GM18499 (cell line): ENCODE data around the gene SPRR2D.
"Not testable (repeated sequence)": the region's sequence is repeated elsewhere in the genome, so short reads cannot be mapped to it uniquely, and the experiment has no call there.

Experiments
- ATAC-seq: cut with Tn5 transposase; IDR thresholded peaks from one replicate; pipeline ENCODE4 v1.9.1; 2021; ENCODE audit warnings: moderate number of reproducible peaks; ENCODE audit not compliant: insufficient read depth, unreplicated experiment

The SPRR2D gene

GRCh38 chr1:153021829-153022228 lies 19.1 kb downstream of the SPRR2D start:
- ATAC-seq: not testable (repeated sequence)

GRCh38 chr1:153011235-153011758 lies 29.6 kb downstream of the SPRR2D start:
- not testable (repeated sequence) for ATAC-seq

GRCh38 chr1:153001382-153001781 lies 39.5 kb downstream of the SPRR2D start, which contains the start of gene SPRR3:
Gene SPRR3 (plus strand): TSS chr1:153001749. CDS start chr1:153003021, 1,272 bp downstream.
- no peak for ATAC-seq

GRCh38 chr1:153000294-153000693 lies 40.6 kb downstream of the SPRR2D start:
- ATAC-seq: no peak

- ATAC-seq: no peak
Observed at GRCh38 chr1:152999818-153000217, 41.1 kb downstream of the SPRR2D start.

- no peak for ATAC-seq
Observed at GRCh38 chr1:152998476-152998875, 42.4 kb downstream of the SPRR2D start.

- ATAC-seq: no peak
Observed at GRCh38 chr1:152997901-152998300, 43.0 kb downstream of the SPRR2D start.

- ATAC-seq: no peak
Observed at GRCh38 chr1:152996633-152997400, 44.1 kb downstream of the SPRR2D start.

GRCh38 chr1:152995842-152996241 lies 45.1 kb downstream of the SPRR2D start:
- no peak for ATAC-seq

- no peak for ATAC-seq
Observed at GRCh38 chr1:152993186-152993585, 47.7 kb downstream of the SPRR2D start.
